ENCODE measurements around the gene CHP1.
A peak's percentile ranks its signal among the peaks of the same experiment; 100 is the strongest.
"Not testable (repeated sequence)": the region's sequence is repeated elsewhere in the genome, so short reads cannot be mapped to it uniquely, and the experiment has no call there.

The CHP1 gene

GRCh38 chr15:41230650-41231421, at the start of gene CHP1, which contains the start of gene EXD1:
CHP1 (plus strand) TSS chr15:41231268; CDS start chr15:41231383, 115 bp downstream.
EXD1 (minus strand) TSS chr15:41230757; CDS start chr15:41226575, 4,182 bp downstream.
- DNase-seq, result peak; percentile 98

GRCh38 chr15:41182266-41182665, 48.8 kb upstream of the CHP1 start:
- no peak for DNase-seq

- no peak for DNase-seq
Observed at GRCh38 chr15:41183581-41183980, 47.5 kb upstream of the CHP1 start.

- DNase-seq, result no peak
Observed at GRCh38 chr15:41194444-41194843, 36.6 kb upstream of the CHP1 start.

GRCh38 chr15:41199470-41199869, 31.6 kb upstream of the CHP1 start:
- no peak for DNase-seq

GRCh38 chr15:41203395-41203794, 27.7 kb upstream of the CHP1 start:
- no peak for DNase-seq

GRCh38 chr15:41205315-41205714, 25.8 kb upstream of the CHP1 start:
- no peak for DNase-seq

- no peak for DNase-seq
Observed at GRCh38 chr15:41207687-41208448, 23.2 kb upstream of the CHP1 start.

GRCh38 chr15:41215708-41216107, 15.4 kb upstream of the CHP1 start:
- no peak for DNase-seq

GRCh38 chr15:41218851-41219250, 12.2 kb upstream of the CHP1 start:
- no peak for DNase-seq

- no peak for DNase-seq
Observed at GRCh38 chr15:41219381-41219780, 11.7 kb upstream of the CHP1 start.

- DNase-seq, result no peak
Observed at GRCh38 chr15:41230345-41230649, 771 bp upstream of the CHP1 start.

- DNase-seq, result no peak
Observed at GRCh38 chr15:41231422-41232226, 556 bp downstream of the CHP1 start.

GRCh38 chr15:41233367-41233771, 2.3 kb downstream of the CHP1 start:
- DNase-seq, result no peak

GRCh38 chr15:41235228-41235627, 4.2 kb downstream of the CHP1 start:
- not testable (repeated sequence) for DNase-seq

GRCh38 chr15:41235929-41236328, 4.9 kb downstream of the CHP1 start:
- DNase-seq, result no peak

GRCh38 chr15:41238100-41238499, 7.0 kb downstream of the CHP1 start:
- no peak for DNase-seq

GRCh38 chr15:41241221-41241964, 10.3 kb downstream of the CHP1 start:
- no peak for DNase-seq

- not testable (repeated sequence) for DNase-seq
Observed at GRCh38 chr15:41250745-41251144, 19.7 kb downstream of the CHP1 start.

- DNase-seq, result no peak
Observed at GRCh38 chr15:41251411-41251810, 20.3 kb downstream of the CHP1 start.

- no peak for DNase-seq
Observed at GRCh38 chr15:41254560-41254959, 23.5 kb downstream of the CHP1 start.

- no peak for DNase-seq
Observed at GRCh38 chr15:41256103-41256502, 25.0 kb downstream of the CHP1 start.

GRCh38 chr15:41256577-41257038, 25.5 kb downstream of the CHP1 start:
- no peak for DNase-seq
